Measurements from ENCODE around the gene SRGAP3.

SRGAP3 gene

GRCh38 chr3:9036404-9037131, 212.9 kb downstream of the SRGAP3 start (continued):
- no peak for TF ChIP-seq ZNF692 (tag by site-specific recombination; IDR thresholded peaks at IDR 0.05)
- no peak for TF ChIP-seq ZNF18 (tag by site-specific recombination; IDR thresholded peaks at IDR 0.05)
- TF ChIP-seq HOXC10 (CRISPR knock-in tag; IDR thresholded peaks at IDR 0.05), result no peak
- TF ChIP-seq ZNF391 (tag by site-specific recombination; IDR thresholded peaks at IDR 0.05; ENCODE audit: borderline replicate concordance, low read depth), result no peak
- no peak for TF ChIP-seq HOXD13 (CRISPR knock-in tag; IDR thresholded peaks at IDR 0.05; ENCODE audit: borderline replicate concordance)
- no peak for TF ChIP-seq ZNF221 (tag by site-specific recombination; IDR thresholded peaks at IDR 0.05; ENCODE audit: borderline replicate concordance)
- no peak for TF ChIP-seq PRDM2 (tag by site-specific recombination; IDR thresholded peaks at IDR 0.05; ENCODE audit: borderline replicate concordance)
- no peak for TF ChIP-seq ZNF16 (tag by site-specific recombination; IDR thresholded peaks at IDR 0.05; ENCODE audit: low read depth)
- no peak for TF ChIP-seq ZNF394 (tag by site-specific recombination; IDR thresholded peaks at IDR 0.05; ENCODE audit: borderline replicate concordance)
- TF ChIP-seq ZNF449 (tag by site-specific recombination; IDR thresholded peaks at IDR 0.05), result no peak
- TF ChIP-seq KLF17 (tag by site-specific recombination; IDR thresholded peaks at IDR 0.05), result no peak
- TF ChIP-seq ZNF707 (tag by site-specific recombination; IDR thresholded peaks at IDR 0.05), result no peak
- TF ChIP-seq ZNF140 (tag by site-specific recombination; IDR thresholded peaks at IDR 0.05), result no peak
- no peak for TF ChIP-seq ZNF169 (tag by site-specific recombination; IDR thresholded peaks at IDR 0.05)
- TF ChIP-seq GLI4 (tag by site-specific recombination; IDR thresholded peaks at IDR 0.05), result no peak
